T-cell (primary cell): Measurements from ENCODE around the gene PPP1R2C. TPM values are rescaled to one million over a fixed set of nuclear protein-coding genes. Genes with fewer than 3 reads are reported as not detected.

Experiments used
- ATAC-seq, 4 experiments: fragments of 200-7000 bp in 3 of 4; fragments of 150-1000 bp in 1 of 4; cut with Tn5 transposase; replicated peaks in 1 of 4; 1 replicate in 3 of 4; 2 replicates in 1 of 4; pipeline ENCODE4 v1.10.0; 2021; ENCODE audit warnings: moderate library complexity in 3 of 4, mild to moderate bottlenecking in 2 of 4, moderate number of reproducible peaks in 1 of 4
- CTCF ChIA-PET, 2 donors: fragments of 300-600 bp; sonication (Branson Sonifier 250); formaldehyde crosslinking; loops; one replicate each; lab custom pipeline; 2022; ENCODE audit warnings: antibody characterized with exemption in 2 of 2; lab: Charles Lee
- POLR2A ChIA-PET, 2 donors: fragments of 300-600 bp; sonication (Branson Sonifier 250); formaldehyde crosslinking; loops; one replicate each; lab custom pipeline; 2022; ENCODE audit warnings: antibody characterized with exemption in 2 of 2; lab: Charles Lee
- DNase-seq, 35 experiments: peaks; one replicate each; pipeline versions ENCODE4 v3.0.0 to v3.0.0-alpha.2; 2013 to 2023
- H3K27ac ChIP-seq: one replicate; pipeline ENCODE4 v1.5.1; 2013; ENCODE audit warnings: low read length
- H3K27me3 ChIP-seq, 2 experiments: replicated peaks in 1 of 2; 1 replicate in 1 of 2; 2 replicates in 1 of 2; pipeline versions ENCODE4 v1.6.1 to v1.7.0; 2013; ENCODE audit warnings: low read length in 1 of 2, mixed read lengths in 1 of 2; ENCODE audit not compliant: control insufficient read depth in 2 of 2, insufficient read depth in 2 of 2; ENCODE audit errors: extremely low read depth in 1 of 2
- H3K36me3 ChIP-seq, 2 donors: 1 replicate in 1 of 2; 2 replicates in 1 of 2; pipeline versions ENCODE4 v1.6.1 to v1.7.0; 2013; ENCODE audit warnings: low read length in 1 of 2; ENCODE audit not compliant: control insufficient read depth in 2 of 2, insufficient read depth in 1 of 2; ENCODE audit errors: extremely low read depth in 1 of 2
- H3K4me1 ChIP-seq, 2 experiments: 1 replicate in 1 of 2; 2 replicates in 1 of 2; pipeline versions ENCODE4 v1.6.1 to v1.7.0; 2013; ENCODE audit warnings: low read length in 2 of 2, mixed read lengths in 1 of 2; ENCODE audit not compliant: insufficient read depth in 2 of 2, control insufficient read depth in 1 of 2; ENCODE audit errors: extremely low read depth in 1 of 2
- H3K4me3 ChIP-seq, 2 donors: 1 replicate in 1 of 2; 2 replicates in 1 of 2; pipeline versions ENCODE4 v1.5.1 to v1.7.0; 2013; ENCODE audit warnings: mild to moderate bottlenecking in 2 of 2, low read length in 1 of 2, moderate library complexity in 1 of 2; ENCODE audit not compliant: control insufficient read depth in 1 of 2; ENCODE audit errors: extremely low read depth in 1 of 2
- H3K9me3 ChIP-seq: 2 replicates; pipeline ENCODE4 v1.7.0; 2013
- H3K27ac Mint-ChIP-seq, 2 donors: one replicate each; pipeline ENCODE4 v1.8.0; 2020 to 2021; ENCODE audit warnings: mild to moderate bottlenecking in 2 of 2, mixed read lengths in 2 of 2
- H3K27me3 Mint-ChIP-seq, 2 donors: one replicate each; pipeline ENCODE4 v1.8.0; 2021 to 2022; ENCODE audit warnings: mixed read lengths in 2 of 2
- H3K36me3 Mint-ChIP-seq: one replicate; pipeline ENCODE4 v1.8.0; 2021; ENCODE audit warnings: mixed read lengths
- H3K4me1 Mint-ChIP-seq, 3 donors: one replicate each; pipeline ENCODE4 v1.8.0; 2020 to 2022; ENCODE audit warnings: mixed read lengths in 3 of 3, mild to moderate bottlenecking in 1 of 3
- H3K4me3 Mint-ChIP-seq, 3 donors: one replicate each; pipeline ENCODE4 v1.8.0; 2020 to 2022; ENCODE audit warnings: mild to moderate bottlenecking in 3 of 3, mixed read lengths in 3 of 3, moderate library complexity in 3 of 3
- H3K9me3 Mint-ChIP-seq, 3 donors: one replicate each; pipeline ENCODE4 v1.8.0; 2020 to 2022; ENCODE audit warnings: mixed read lengths in 3 of 3
- WGBS: methylation state at CpG from one replicate; pipeline ENCODE4 v1.1.5; 2013; ENCODE audit warnings: missing lambda C conversion rate; ENCODE audit not compliant: insufficient coverage; 5-methylcytosine and 5-hydroxymethylcytosine counted together
- total RNA-seq, 35 experiments: library from RNA in 6 of 35; stranded (reverse) in 6 of 35; fragments of 120-200 nt in 1 of 35; gene quantifications; one replicate each; pipeline versions ENCODE4 v1.2.1 to v1.2.4 and lab custom pipeline; 2013 to 2026

Gene PPP1R2C
- total RNA-seq = 1 to 10 TPM in 1 of 5 donors, not detected in 4; 5.4 TPM
- total RNA-seq (2013) = not detected
- 0 to 9.7 (median 0) reads per million in 29 experiments for total RNA-seq (lab: John Stamatoyannopoulos, UW)

GRCh38 chrX:42778096-42778495 lies at the start of gene PPP1R2C:
Gene PPP1R2C (minus strand): TSS chrX:42778163. CDS start chrX:42778079, 84 bp downstream.
- Histone ChIP-seq H3K27ac (no peak within 1 kb of the TSS), H3K9me3 (no peaks in the 10 kb centered on the region), H3K4me1 (no peaks in the 10 kb centered on the region), H3K4me3 (no peak within 1 kb of the TSS), H3K36me3 (no peaks in the 10 kb centered on the region), H3K27me3 (no peaks in the 10 kb centered on the region)
- Mint-ChIP-seq H3K27me3 (no peaks in the 10 kb centered on the region), H3K4me1 (peaks cover 12 to 14% (median 13%) of the 10 kb centered on the region in 3 donors), H3K4me3 (peak within 1 kb of the TSS in 1 of 3 donors; percentile 58), H3K9me3 (peaks cover 4 to 8% (median 5%) of the 10 kb centered on the region in 3 donors), H3K36me3 (no peaks in the 10 kb centered on the region), H3K27ac (no peak within 1 kb of the TSS)
- ATAC-seq (peak in 2 of 4 experiments; percentile 32 to 88), DNase-seq (peak in 14 of 35 experiments; percentile 18 to 62 (median 56))
- WGBS = 97% methylated on average over 25 of the region's 33 CpGs
- POLR2A ChIA-PET = interaction anchor here in 1 of 2 donors (0.5 kb wide), 1 partner anchor 589 kb away, joined by 3 read pairs; no protein-coding TSS in a partner anchor
- CTCF ChIA-PET = no interaction called here

GRCh38 chrX:42825201-42825600 lies 47.2 kb upstream of the PPP1R2C start:
- no peaks in the 10 kb centered on the region for H3K36me3 Mint-ChIP-seq
- no peak overlapping the region for H3K4me3 ChIP-seq
- H3K36me3 ChIP-seq = no peaks in the 10 kb centered on the region
- peaks cover 0 to 4% of the 10 kb centered on the region in 2 donors for H3K27me3 Mint-ChIP-seq
- H3K4me1 ChIP-seq = no peaks in the 10 kb centered on the region
- ChIA-PET CTCF (no interaction called here), POLR2A (no interaction called here)
- no peak for ATAC-seq
- WGBS = no CpG with 5 or more reads among the region's 3 CpGs
- no peaks in the 10 kb centered on the region for H3K9me3 ChIP-seq
- H3K4me1 Mint-ChIP-seq = peaks cover 0 to 2% (median 0%) of the 10 kb centered on the region in 3 donors
- H3K27ac ChIP-seq = no peak overlapping the region
- no peak overlapping the region for H3K4me3 Mint-ChIP-seq
- H3K9me3 Mint-ChIP-seq = peaks cover 0 to 3% (median 0%) of the 10 kb centered on the region in 3 donors
- no peaks in the 10 kb centered on the region for H3K27me3 ChIP-seq
- DNase-seq = no peak
- no peak overlapping the region for H3K27ac Mint-ChIP-seq

DNA sequence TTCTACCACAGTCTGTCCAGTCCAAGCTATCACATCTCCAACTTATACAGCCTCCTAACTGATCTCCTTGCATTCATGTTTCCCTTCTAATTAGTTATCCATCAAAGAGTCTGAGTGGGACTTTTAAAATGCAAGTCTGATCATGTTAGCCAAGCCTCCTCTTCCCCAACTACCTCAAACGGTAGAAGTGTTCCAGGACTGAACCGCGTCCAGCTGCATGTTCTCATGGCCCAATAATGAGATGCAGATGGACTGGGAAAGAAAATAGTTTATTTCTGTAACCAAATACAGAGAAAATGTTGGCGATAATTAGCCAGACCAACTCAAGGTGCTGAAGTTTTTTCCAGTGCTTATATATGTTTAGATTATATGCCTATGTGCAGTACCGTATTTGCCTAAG lies 46.6 kb upstream of the PPP1R2C start:
- ChIA-PET CTCF (no interaction called here), POLR2A (no interaction called here)
- Histone ChIP-seq H3K27ac (no peak overlapping the region), H3K4me1 (no peaks in the 10 kb centered on the region), H3K36me3 (no peaks in the 10 kb centered on the region), H3K27me3 (no peaks in the 10 kb centered on the region), H3K9me3 (no peaks in the 10 kb centered on the region), H3K4me3 (no peak overlapping the region)
- ATAC-seq (no peak), DNase-seq (no peak)
- Mint-ChIP-seq H3K9me3 (peaks cover 0 to 3% (median 2%) of the 10 kb centered on the region in 3 donors), H3K27me3 (peaks cover 0 to 4% of the 10 kb centered on the region in 2 donors), H3K4me3 (no peak overlapping the region), H3K27ac (no peak overlapping the region), H3K4me1 (peaks cover 0 to 2% (median 0%) of the 10 kb centered on the region in 3 donors), H3K36me3 (no peaks in the 10 kb centered on the region)
- WGBS = no CpG with 5 or more reads among the region's 5 CpGs

DNA sequence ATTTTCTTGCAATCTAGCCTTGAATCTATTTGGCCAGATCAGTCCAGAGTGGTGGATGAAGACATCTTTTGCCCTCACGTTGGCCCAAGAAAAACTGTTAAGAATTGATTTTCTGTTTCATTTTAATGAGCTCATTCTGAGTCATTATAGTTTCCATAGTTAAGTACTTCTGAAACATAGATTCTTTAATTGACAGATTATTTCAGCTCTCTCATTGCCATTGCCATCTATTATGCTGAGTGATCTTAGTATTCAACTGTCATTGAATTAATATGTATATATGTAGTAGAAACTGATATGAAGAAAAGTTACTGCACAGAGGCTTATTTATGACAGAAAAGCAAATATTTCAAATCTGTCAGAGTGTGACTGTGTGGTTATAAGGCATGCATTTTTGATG lies 45.5 kb upstream of the PPP1R2C start:
- POLR2A ChIA-PET = no interaction called here
- Histone ChIP-seq H3K27me3 (no peaks in the 10 kb centered on the region), H3K27ac (no peak overlapping the region), H3K4me3 (no peak overlapping the region), H3K4me1 (no peaks in the 10 kb centered on the region), H3K9me3 (no peaks in the 10 kb centered on the region), H3K36me3 (no peaks in the 10 kb centered on the region)
- ATAC-seq = no peak
- Mint-ChIP-seq H3K36me3 (no peaks in the 10 kb centered on the region), H3K27me3 (peaks cover 0 to 4% of the 10 kb centered on the region in 2 donors), H3K4me3 (no peak overlapping the region), H3K4me1 (peaks cover 0 to 2% (median 0%) of the 10 kb centered on the region in 3 donors), H3K9me3 (peaks cover 4 to 9% (median 6%) of the 10 kb centered on the region in 3 donors), H3K27ac (no peak overlapping the region)
- no CpG with 5 or more reads among the region's 1 CpG for WGBS
- DNase-seq = no peak
- CTCF ChIA-PET = no interaction called here

GRCh38 chrX:42821803-42822443 lies 44.0 kb upstream of the PPP1R2C start:
- no peaks in the 10 kb centered on the region for H3K36me3 Mint-ChIP-seq
- 100% methylated on average over 1 of the region's 7 CpGs for WGBS

DNA sequence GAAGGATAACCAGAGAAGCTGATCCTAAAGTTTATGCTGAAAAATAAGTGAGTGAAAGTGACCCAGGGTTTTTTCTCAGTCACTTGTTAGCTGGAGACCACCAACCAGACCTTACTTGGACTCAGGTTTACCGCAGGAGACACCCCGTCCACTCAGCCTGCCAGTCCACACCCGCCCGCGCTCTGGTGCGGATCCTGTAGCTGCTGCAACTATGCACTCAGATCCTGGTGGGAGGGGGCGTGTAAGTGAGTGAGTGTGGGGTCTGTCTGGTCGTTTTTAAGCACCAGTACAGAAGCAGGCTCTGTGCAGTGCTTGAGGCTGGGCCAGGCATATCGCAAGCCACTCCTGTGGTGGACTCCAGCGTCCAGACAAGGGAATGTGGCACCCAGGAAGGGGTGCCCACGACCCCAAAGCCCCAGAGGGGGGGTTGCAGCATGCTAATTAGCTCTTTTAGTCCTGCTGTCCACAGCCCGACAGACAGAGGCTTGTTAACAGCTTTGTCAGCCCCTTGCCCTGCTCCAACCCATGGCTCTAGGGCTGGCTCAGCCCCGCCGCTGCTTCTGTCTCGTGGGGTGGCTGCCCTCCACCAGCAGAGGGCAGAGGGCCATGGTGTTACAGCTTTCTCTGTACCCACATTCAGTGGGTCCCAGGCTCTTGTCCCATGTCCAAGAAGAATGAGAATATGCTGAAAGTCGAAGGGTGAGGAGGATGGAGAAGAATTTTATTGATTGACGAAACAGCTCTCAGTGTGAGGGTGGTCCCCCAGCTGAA lies 40.4 kb upstream of the PPP1R2C start:
- H3K4me1 ChIP-seq = no peaks in the 10 kb centered on the region
- POLR2A ChIA-PET = interaction anchor here in 1 of 2 donors (0.5 kb wide), 1 partner anchor 134 kb away, joined by 3 read pairs; no protein-coding TSS in a partner anchor
- H3K27ac ChIP-seq = no peak overlapping the region
- Mint-ChIP-seq H3K36me3 (no peaks in the 10 kb centered on the region), H3K4me1 (no peaks in the 10 kb centered on the region), H3K9me3 (peaks cover 15 to 20% (median 18%) of the 10 kb centered on the region in 3 donors), H3K27me3 (no peaks in the 10 kb centered on the region), H3K4me3 (no peak overlapping the region), H3K27ac (no peak overlapping the region)
- no peaks in the 10 kb centered on the region for H3K9me3 ChIP-seq
- no peak overlapping the region for H3K4me3 ChIP-seq
- H3K36me3 ChIP-seq = no peaks in the 10 kb centered on the region
- CTCF ChIA-PET = interaction anchor here in 1 of 2 donors (0.6 kb wide), 1 partner anchor 724 kb away, joined by 4 read pairs; no protein-coding TSS in a partner anchor
- H3K27me3 ChIP-seq = no peaks in the 10 kb centered on the region
- WGBS = 78% methylated on average over 5 of the region's 17 CpGs
- DNase-seq (no peak), ATAC-seq (no peak)

More at GRCh38 chrX:42821803-42822443, 44.0 kb upstream of the PPP1R2C start:
- DNase-seq (no peak), ATAC-seq (no peak)
- no peaks in the 10 kb centered on the region for H3K4me1 ChIP-seq
- CTCF ChIA-PET = no interaction called here
- peaks cover 4 to 9% (median 6%) of the 10 kb centered on the region in 3 donors for H3K9me3 Mint-ChIP-seq
- H3K27ac Mint-ChIP-seq = no peak overlapping the region
- H3K36me3 ChIP-seq = no peaks in the 10 kb centered on the region
- H3K27me3 Mint-ChIP-seq = no peaks in the 10 kb centered on the region
- peaks cover 0 to 2% (median 0%) of the 10 kb centered on the region in 3 donors for H3K4me1 Mint-ChIP-seq
- no peak overlapping the region for H3K4me3 ChIP-seq
- H3K4me3 Mint-ChIP-seq = no peak overlapping the region
- H3K9me3 ChIP-seq = no peaks in the 10 kb centered on the region
- POLR2A ChIA-PET = interaction anchor here in 1 of 2 donors (0.7 kb wide), 1 partner anchor 13 kb away, joined by 3 read pairs; no protein-coding TSS in a partner anchor
- H3K27ac ChIP-seq = no peak overlapping the region
- no peaks in the 10 kb centered on the region for H3K27me3 ChIP-seq
